Central memory CD8-positive, alpha-beta T cell (primary cell): ENCODE measurements around the gene VAV2.
A peak's percentile ranks its signal among the peaks of the same experiment; 100 is the strongest.

ENCODE experiments used
- ATAC-seq: fragments of 150-1000 bp; cut with Tn5 transposase; replicated peaks from 2 replicates; pipeline ENCODE4 v1.10.0; 2022; ENCODE audit warnings: mild to moderate bottlenecking, moderate FRiP score, moderate number of reproducible peaks; ENCODE audit not compliant: poor library complexity, severe bottlenecking; ENCODE audit errors: extremely low read depth
- DNase-seq, 2 donors: peaks; one replicate each; pipeline ENCODE4 v3.0.0; 2021; ENCODE audit warnings: low spot score in 2 of 2
- H3K27ac Mint-ChIP-seq: one replicate; pipeline ENCODE4 v1.8.0; 2022; ENCODE audit warnings: low read depth, mild to moderate bottlenecking, moderate library complexity, mixed read lengths
- H3K27me3 Mint-ChIP-seq: one replicate; pipeline ENCODE4 v1.8.0; 2022; ENCODE audit warnings: mixed read lengths
- H3K36me3 Mint-ChIP-seq: one replicate; pipeline ENCODE4 v1.8.0; 2022; ENCODE audit warnings: mild to moderate bottlenecking, moderate library complexity, mixed read lengths; ENCODE audit not compliant: insufficient read depth
- H3K4me1 Mint-ChIP-seq: one replicate; pipeline ENCODE4 v1.8.0; 2022; ENCODE audit warnings: mixed read lengths
- H3K4me3 Mint-ChIP-seq: one replicate; pipeline ENCODE4 v1.8.0; 2022; ENCODE audit warnings: mild to moderate bottlenecking, moderate library complexity, mixed read lengths
- H3K9me3 Mint-ChIP-seq: one replicate; pipeline ENCODE4 v1.8.0; 2022; ENCODE audit warnings: mixed read lengths

The VAV2 gene

GRCh38 chr9:134024214-134024792 lies 32.2 kb upstream of the VAV2 start:
- DNase-seq = no peak
- Mint-ChIP-seq H3K27ac (peak overlapping the region; percentile 33), H3K27me3 (no peaks in the 10 kb centered on the region), H3K36me3 (peaks cover 3% of the 10 kb centered on the region), H3K4me3 (peak overlapping the region; percentile 76), H3K9me3 (no peaks in the 10 kb centered on the region), H3K4me1 (peaks cover 15% of the 10 kb centered on the region)
- ATAC-seq = no peak

DNA sequence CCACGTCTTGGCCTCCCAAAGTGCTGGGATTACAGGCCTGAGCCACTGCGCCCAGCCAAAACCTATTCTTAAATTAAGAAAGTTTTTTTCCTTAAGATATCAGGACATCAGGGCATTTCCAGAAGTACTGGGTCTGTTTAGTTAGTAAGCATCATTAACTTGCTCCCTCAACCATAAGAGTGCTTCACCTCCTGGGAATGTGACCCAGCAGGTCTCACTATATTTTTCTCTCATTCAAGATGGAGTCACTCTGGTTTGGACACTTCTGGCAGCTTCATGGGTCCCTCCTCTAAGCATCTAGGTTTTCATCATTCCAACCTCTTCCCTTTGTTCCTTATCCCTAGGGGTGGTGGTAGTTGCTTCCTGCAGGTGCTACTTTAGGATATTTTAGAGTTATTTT lies 22.8 kb upstream of the VAV2 start:
- H3K4me1 Mint-ChIP-seq = no peaks in the 10 kb centered on the region
- DNase-seq = no peak
- H3K36me3 Mint-ChIP-seq = no peaks in the 10 kb centered on the region

DNA sequence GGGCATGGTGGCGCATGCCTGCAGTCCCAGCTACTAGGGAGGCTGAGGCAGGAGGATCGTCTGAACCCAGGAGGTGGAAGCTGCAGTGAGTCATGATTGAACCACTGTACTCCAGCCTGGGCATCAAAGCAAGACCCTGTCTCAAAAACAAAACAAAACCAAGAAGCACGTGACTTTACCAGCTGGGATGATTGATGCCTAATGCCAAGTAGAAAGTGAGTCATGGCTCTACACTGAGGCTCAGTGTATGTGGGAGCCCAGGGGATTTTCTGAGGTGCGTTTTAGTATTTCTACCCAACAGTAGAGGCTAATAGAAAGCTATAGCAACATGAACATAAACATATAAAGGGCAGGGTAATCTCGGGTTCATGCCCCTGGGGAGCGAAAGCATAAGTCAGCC lies 19.3 kb upstream of the VAV2 start:
- DNase-seq (no peak), ATAC-seq (no peak)

More for the DNA sequence above, 22.8 kb upstream of the VAV2 start:
- H3K9me3 Mint-ChIP-seq = no peaks in the 10 kb centered on the region
- H3K4me3 Mint-ChIP-seq = no peak overlapping the region
- no peaks in the 10 kb centered on the region for H3K27me3 Mint-ChIP-seq
- H3K27ac Mint-ChIP-seq = no peak overlapping the region
- no peak for ATAC-seq

DNA sequence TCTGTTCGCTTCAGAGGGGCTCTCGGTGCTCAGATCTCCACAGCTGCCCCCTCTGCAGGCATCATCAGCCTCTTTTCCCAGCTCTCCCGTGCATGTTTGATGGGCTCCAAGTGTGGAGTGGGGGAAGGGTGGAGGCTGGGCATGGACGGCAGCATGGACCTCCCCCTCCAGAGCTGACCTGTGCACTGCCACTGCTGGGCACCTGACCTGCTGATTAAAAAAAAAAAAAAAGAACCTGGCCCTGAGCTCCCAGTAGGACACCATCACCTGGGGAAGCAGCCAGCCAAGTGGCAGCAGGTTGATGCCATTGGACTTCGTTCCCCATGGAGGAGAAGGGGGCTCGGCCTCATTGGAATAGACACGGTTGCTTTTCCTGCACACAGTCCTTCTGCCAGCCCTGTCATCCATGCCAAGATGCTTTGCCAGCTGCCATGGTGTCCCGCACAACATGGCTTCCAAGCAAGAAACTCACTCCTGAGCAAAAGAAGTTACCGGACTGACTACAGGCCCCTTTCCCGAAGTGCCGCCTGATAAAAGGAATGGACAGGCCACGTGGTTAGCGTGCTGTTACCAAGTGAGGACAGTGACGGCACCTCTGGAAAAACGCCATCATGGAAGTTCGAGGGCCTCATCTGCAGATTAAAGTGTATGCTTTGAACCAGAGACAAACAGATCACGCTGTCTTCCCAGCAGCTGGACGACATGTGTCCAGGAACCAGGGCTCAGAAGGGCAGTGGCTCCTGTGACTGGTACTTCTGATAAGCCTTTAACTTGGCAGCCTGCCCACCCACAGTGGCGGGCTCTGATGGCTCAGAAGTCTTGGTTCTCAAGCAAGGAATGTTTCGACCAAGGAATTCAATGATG lies 18.4 kb upstream of the VAV2 start:
- Mint-ChIP-seq H3K9me3 (no peaks in the 10 kb centered on the region), H3K27ac (no peak overlapping the region), H3K4me3 (no peak overlapping the region), H3K36me3 (peaks cover 2% of the 10 kb centered on the region), H3K4me1 (no peaks in the 10 kb centered on the region), H3K27me3 (peaks cover 13% of the 10 kb centered on the region)
- no peak for ATAC-seq
- no peak for DNase-seq

More for the DNA sequence above, 19.3 kb upstream of the VAV2 start:
- no peak overlapping the region for H3K4me3 Mint-ChIP-seq
- peaks cover 2% of the 10 kb centered on the region for H3K36me3 Mint-ChIP-seq
- no peaks in the 10 kb centered on the region for H3K9me3 Mint-ChIP-seq
- H3K27me3 Mint-ChIP-seq = peaks cover 13% of the 10 kb centered on the region
- no peaks in the 10 kb centered on the region for H3K4me1 Mint-ChIP-seq
- H3K27ac Mint-ChIP-seq = no peak overlapping the region

DNA sequence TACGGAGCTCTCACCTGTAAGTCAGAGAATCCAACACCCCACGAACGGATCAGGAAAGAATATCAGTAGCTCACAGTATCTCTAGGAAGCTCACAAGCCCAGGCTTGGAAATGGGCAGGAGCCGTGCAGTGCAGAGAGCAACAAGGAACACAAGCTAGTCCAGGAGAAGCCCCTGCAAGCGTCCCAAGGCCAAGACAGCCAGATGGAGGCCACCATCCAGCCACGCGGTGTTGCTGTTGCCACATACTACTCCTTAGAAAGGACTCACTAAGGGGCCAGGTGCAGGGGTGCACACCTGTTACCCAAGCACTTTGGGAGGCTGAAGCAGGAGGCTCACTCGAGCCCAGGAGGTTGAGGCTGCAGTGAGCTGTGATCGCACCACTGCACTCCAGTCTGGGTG lies 15.4 kb upstream of the VAV2 start:
- Mint-ChIP-seq H3K4me3 (no peak overlapping the region), H3K36me3 (peaks cover 5% of the 10 kb centered on the region), H3K4me1 (no peaks in the 10 kb centered on the region), H3K27ac (no peak overlapping the region), H3K27me3 (peaks cover 13% of the 10 kb centered on the region), H3K9me3 (no peaks in the 10 kb centered on the region)
- ATAC-seq (no peak), DNase-seq (no peak)

- H3K4me3 Mint-ChIP-seq = no peak overlapping the region
- H3K27ac Mint-ChIP-seq = no peak overlapping the region
- peaks cover 13% of the 10 kb centered on the region for H3K27me3 Mint-ChIP-seq
- H3K36me3 Mint-ChIP-seq = peaks cover 5% of the 10 kb centered on the region
- no peak for ATAC-seq
- no peak for DNase-seq
- H3K9me3 Mint-ChIP-seq = no peaks in the 10 kb centered on the region
- H3K4me1 Mint-ChIP-seq = no peaks in the 10 kb centered on the region
These were observed 15.0 kb upstream of the VAV2 start for GRCh38 chr9:134007150-134007549.

DNA sequence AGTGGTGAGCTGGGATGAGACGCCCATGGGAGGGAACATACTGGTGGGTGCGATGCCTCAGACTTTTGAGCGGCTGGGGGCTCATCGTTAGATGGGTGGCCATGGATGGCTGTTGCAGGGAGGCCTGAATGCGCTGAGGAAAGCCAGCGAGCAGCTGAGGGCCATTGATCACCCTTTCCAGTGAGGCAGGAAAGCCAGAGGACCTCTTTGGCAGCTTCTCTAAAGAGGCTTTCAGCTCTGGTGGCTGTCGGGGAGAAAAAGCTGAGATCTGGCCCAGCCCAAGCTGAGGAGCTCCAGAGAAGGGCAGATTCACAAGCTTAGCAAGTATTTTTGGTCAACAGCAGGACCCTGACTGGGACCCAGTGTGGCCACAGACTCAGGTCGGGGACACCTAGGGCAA lies 13.3 kb upstream of the VAV2 start:
- Mint-ChIP-seq H3K36me3 (peaks cover 5% of the 10 kb centered on the region), H3K9me3 (no peaks in the 10 kb centered on the region), H3K4me3 (no peak overlapping the region), H3K27me3 (peaks cover 13% of the 10 kb centered on the region), H3K27ac (no peak overlapping the region), H3K4me1 (no peaks in the 10 kb centered on the region)
- DNase-seq (no peak), ATAC-seq (no peak)

DNA sequence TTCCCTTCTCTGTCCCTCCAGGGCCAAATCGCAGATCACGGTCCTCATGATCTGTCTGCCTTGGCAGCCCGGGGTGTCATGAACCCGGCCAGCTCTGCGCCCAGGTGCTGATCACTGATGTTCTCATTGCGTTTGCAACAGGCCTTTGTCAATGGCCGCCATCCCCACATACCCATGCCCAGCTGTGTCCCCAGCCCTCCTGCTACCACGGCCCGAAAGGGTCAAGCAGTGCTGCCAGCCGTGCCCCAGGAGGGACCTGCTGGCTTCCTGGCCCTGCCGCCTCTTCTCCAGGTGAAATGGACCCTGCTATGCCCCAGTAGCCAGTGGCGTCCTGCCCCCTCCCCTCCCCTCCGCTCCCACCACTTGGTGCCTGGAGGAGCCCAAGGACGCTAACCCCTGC lies 12.8 kb upstream of the VAV2 start:
- ATAC-seq = no peak
- no peak for DNase-seq
- no peak overlapping the region for H3K27ac Mint-ChIP-seq
- H3K27me3 Mint-ChIP-seq = peaks cover 13% of the 10 kb centered on the region
- peaks cover 5% of the 10 kb centered on the region for H3K36me3 Mint-ChIP-seq
- no peaks in the 10 kb centered on the region for H3K9me3 Mint-ChIP-seq
- H3K4me3 Mint-ChIP-seq = no peak overlapping the region
- H3K4me1 Mint-ChIP-seq = no peaks in the 10 kb centered on the region

GRCh38 chr9:134004131-134004873 lies 12.2 kb upstream of the VAV2 start:
- no peak overlapping the region for H3K27ac Mint-ChIP-seq
- peaks cover 13% of the 10 kb centered on the region for H3K27me3 Mint-ChIP-seq
- DNase-seq (no peak), ATAC-seq (no peak)
- no peaks in the 10 kb centered on the region for H3K4me1 Mint-ChIP-seq
- H3K4me3 Mint-ChIP-seq = no peak overlapping the region
- peaks cover 5% of the 10 kb centered on the region for H3K36me3 Mint-ChIP-seq
- H3K9me3 Mint-ChIP-seq = no peaks in the 10 kb centered on the region

DNA sequence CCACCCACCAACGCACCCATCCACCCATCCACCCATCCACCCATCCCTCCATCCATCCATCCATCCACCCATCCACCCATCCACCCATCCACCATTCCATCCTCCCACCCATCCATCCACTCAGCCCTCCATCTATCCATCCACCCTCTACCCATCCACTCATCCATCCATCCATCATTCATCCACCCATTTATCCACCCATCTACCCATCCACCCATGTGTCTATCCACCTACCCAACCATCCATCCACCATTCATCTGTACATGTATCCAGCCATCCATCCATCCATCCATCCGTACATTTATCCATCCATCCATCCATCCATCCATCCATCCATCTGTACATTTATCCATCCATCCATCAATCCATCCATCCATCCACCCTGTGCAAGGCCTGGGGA lies 11.1 kb upstream of the VAV2 start:
- H3K27ac Mint-ChIP-seq = no peak overlapping the region
- ATAC-seq (no peak), DNase-seq (no peak)
- H3K27me3 Mint-ChIP-seq = peaks cover 13% of the 10 kb centered on the region
- H3K9me3 Mint-ChIP-seq = no peaks in the 10 kb centered on the region
- H3K4me3 Mint-ChIP-seq = no peak overlapping the region
- H3K4me1 Mint-ChIP-seq = no peaks in the 10 kb centered on the region
- peaks cover 5% of the 10 kb centered on the region for H3K36me3 Mint-ChIP-seq

DNA sequence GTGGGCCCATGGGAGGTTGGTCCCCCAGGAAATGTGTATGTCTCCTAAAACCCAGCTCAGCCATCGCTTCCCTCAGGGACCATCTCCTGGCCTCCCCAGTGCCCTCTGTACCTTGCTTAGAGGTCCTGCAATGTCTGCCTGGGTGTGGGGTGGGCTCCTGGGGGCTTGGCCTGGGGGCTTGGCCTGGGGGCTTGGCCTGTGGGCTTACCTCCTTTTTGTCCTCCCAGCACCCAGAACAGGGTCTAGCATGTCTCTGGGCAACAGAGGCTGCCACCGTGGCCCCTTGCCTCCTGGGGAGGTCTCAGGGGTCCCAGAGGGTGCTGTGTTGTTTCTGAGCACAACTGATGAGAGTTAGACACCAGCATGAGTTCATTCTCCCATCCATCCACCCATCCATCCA lies 10.7 kb upstream of the VAV2 start:
- H3K4me1 Mint-ChIP-seq = no peaks in the 10 kb centered on the region
- ATAC-seq = no peak

DNA sequence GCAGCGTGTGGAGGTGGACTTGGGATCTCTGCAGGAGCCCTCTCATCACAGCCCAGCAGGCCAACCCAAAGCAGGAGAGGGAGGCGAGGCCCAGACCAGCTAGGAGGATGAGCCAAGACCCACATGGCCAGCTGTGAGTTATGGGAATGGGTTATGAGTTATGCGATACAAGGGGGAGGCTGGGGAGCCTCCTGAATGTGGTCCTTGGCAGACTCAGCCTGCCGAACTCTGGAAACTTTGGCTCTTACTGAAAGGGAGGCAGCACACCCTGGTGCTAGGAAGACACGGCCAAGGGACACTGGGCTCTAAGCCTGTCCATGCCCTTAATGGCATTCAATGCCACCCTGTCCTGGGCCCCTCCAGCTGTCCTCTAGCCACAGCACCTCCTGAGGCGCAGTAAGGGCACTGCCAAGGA lies 7.7 kb upstream of the VAV2 start:
- no peak overlapping the region for H3K4me3 Mint-ChIP-seq
- no peak for DNase-seq
- peaks cover 2% of the 10 kb centered on the region for H3K36me3 Mint-ChIP-seq
- no peaks in the 10 kb centered on the region for H3K9me3 Mint-ChIP-seq
- no peak for ATAC-seq
- H3K4me1 Mint-ChIP-seq = no peaks in the 10 kb centered on the region
- no peak overlapping the region for H3K27ac Mint-ChIP-seq
- H3K27me3 Mint-ChIP-seq = no peaks in the 10 kb centered on the region

More for the DNA sequence above, 10.7 kb upstream of the VAV2 start:
- Mint-ChIP-seq H3K4me3 (no peak overlapping the region), H3K27ac (no peak overlapping the region), H3K36me3 (peaks cover 5% of the 10 kb centered on the region), H3K27me3 (peaks cover 13% of the 10 kb centered on the region), H3K9me3 (no peaks in the 10 kb centered on the region)
- no peak for DNase-seq
